Activated T-helper 17 cell treated with anti-CD3 and anti-CD28 coated beads, Interleukin-2, amount 50 U/mL, for 72 hours (primary cell): ENCODE data around the gene SMTNL2. TPM values are rescaled to one million over a fixed set of nuclear protein-coding genes. Genes with fewer than 3 reads are reported as not detected.
"Not testable (repeated sequence)": the region's sequence is repeated elsewhere in the genome, so short reads cannot be mapped to it uniquely, and the experiment has no call there.

ENCODE experiments used
- ATAC-seq: fragments of 150-1000 bp; cut with Tn5 transposase; replicated peaks from 2 replicates; pipeline ENCODE4 v1.10.0; 2021; ENCODE audit warnings: mild to moderate bottlenecking, moderate library complexity
- H3K27ac Mint-ChIP-seq: one replicate; pipeline ENCODE4 v1.8.0; 2022; ENCODE audit warnings: mixed read lengths
- H3K27me3 Mint-ChIP-seq: one replicate; pipeline ENCODE4 v1.8.0; 2022; ENCODE audit warnings: mixed read lengths
- H3K36me3 Mint-ChIP-seq: one replicate; pipeline ENCODE4 v1.8.0; 2022; ENCODE audit warnings: low read depth, mild to moderate bottlenecking, mixed read lengths
- H3K4me1 Mint-ChIP-seq: one replicate; pipeline ENCODE4 v1.8.0; 2022; ENCODE audit warnings: mixed read lengths
- H3K4me3 Mint-ChIP-seq: one replicate; pipeline ENCODE4 v1.8.0; 2022; ENCODE audit warnings: mild to moderate bottlenecking, mixed read lengths
- H3K9me3 Mint-ChIP-seq: one replicate; pipeline ENCODE4 v1.8.0; 2022; ENCODE audit warnings: mixed read lengths
- total RNA-seq, 2 donors: library from RNA; stranded (reverse); gene quantifications; one replicate each; pipeline ENCODE4 v1.2.3, GENCODE V29; 2022

SMTNL2 gene
- total RNA-seq, 2 donors from 2014 or later: not detected

GRCh38 chr17:4631836-4632580 lies 47.7 kb downstream of the SMTNL2 start:
- Mint-ChIP-seq H3K27me3 (peaks cover 31% of the 10 kb centered on the region), H3K4me3 (no peak overlapping the region), H3K27ac (no peak overlapping the region), H3K4me1 (peaks cover 9% of the 10 kb centered on the region), H3K36me3 (no peaks in the 10 kb centered on the region), H3K9me3 (no peaks in the 10 kb centered on the region)
- no peak for ATAC-seq

- Mint-ChIP-seq H3K36me3 (no peaks in the 10 kb centered on the region), H3K9me3 (no peaks in the 10 kb centered on the region), H3K4me3 (no peak overlapping the region), H3K4me1 (peaks cover 9% of the 10 kb centered on the region), H3K27ac (no peak overlapping the region), H3K27me3 (peaks cover 31% of the 10 kb centered on the region)
- no peak for ATAC-seq
Observed at GRCh38 chr17:4632581-4632920, 48.2 kb downstream of the SMTNL2 start.

GRCh38 chr17:4633643-4634042 lies 49.3 kb downstream of the SMTNL2 start:
- no peaks in the 10 kb centered on the region for H3K36me3 Mint-ChIP-seq
- peaks cover 35% of the 10 kb centered on the region for H3K27me3 Mint-ChIP-seq
- H3K4me3 Mint-ChIP-seq: no peak overlapping the region
- no peaks in the 10 kb centered on the region for H3K9me3 Mint-ChIP-seq
- H3K27ac Mint-ChIP-seq: no peak overlapping the region
- ATAC-seq: no peak
- peaks cover 9% of the 10 kb centered on the region for H3K4me1 Mint-ChIP-seq

GRCh38 chr17:4634976-4635375 lies 50.6 kb downstream of the SMTNL2 start:
- ATAC-seq: no peak
- Mint-ChIP-seq H3K27ac (no peak overlapping the region), H3K36me3 (no peaks in the 10 kb centered on the region), H3K4me1 (peaks cover 12% of the 10 kb centered on the region), H3K4me3 (no peak overlapping the region), H3K9me3 (no peaks in the 10 kb centered on the region), H3K27me3 (peaks cover 42% of the 10 kb centered on the region)

- H3K27me3 Mint-ChIP-seq: peaks cover 44% of the 10 kb centered on the region
- peaks cover 15% of the 10 kb centered on the region for H3K4me1 Mint-ChIP-seq
- peak; percentile 49 for ATAC-seq
- H3K9me3 Mint-ChIP-seq: no peaks in the 10 kb centered on the region
- no peak overlapping the region for H3K4me3 Mint-ChIP-seq
- H3K36me3 Mint-ChIP-seq: no peaks in the 10 kb centered on the region
- H3K27ac Mint-ChIP-seq: no peak overlapping the region
Observed at GRCh38 chr17:4635823-4636375, 51.6 kb downstream of the SMTNL2 start.

GRCh38 chr17:4636474-4637100 lies 52.3 kb downstream of the SMTNL2 start:
- Mint-ChIP-seq H3K36me3 (no peaks in the 10 kb centered on the region), H3K4me1 (peaks cover 16% of the 10 kb centered on the region), H3K4me3 (no peak overlapping the region), H3K9me3 (no peaks in the 10 kb centered on the region), H3K27ac (no peak overlapping the region), H3K27me3 (peaks cover 43% of the 10 kb centered on the region)
- no peak for ATAC-seq

- not testable (repeated sequence) for ATAC-seq, H3K9me3 Mint-ChIP-seq, H3K27ac Mint-ChIP-seq, H3K36me3 Mint-ChIP-seq
- H3K4me1 Mint-ChIP-seq: peaks cover 16% of the 10 kb centered on the region
- H3K27me3 Mint-ChIP-seq: peaks cover 56% of the 10 kb centered on the region
- H3K4me3 Mint-ChIP-seq: peak overlapping the region; percentile 29
Observed at GRCh38 chr17:4638766-4639165, 54.4 kb downstream of the SMTNL2 start.

- peak; percentile 44 for ATAC-seq
- not testable (repeated sequence) for H3K27ac Mint-ChIP-seq, H3K36me3 Mint-ChIP-seq, H3K9me3 Mint-ChIP-seq
- Mint-ChIP-seq H3K4me1 (peaks cover 16% of the 10 kb centered on the region), H3K27me3 (peaks cover 60% of the 10 kb centered on the region), H3K4me3 (peak overlapping the region; percentile 29)
Observed at GRCh38 chr17:4639301-4640059, 55.2 kb downstream of the SMTNL2 start.

- H3K36me3 Mint-ChIP-seq, H3K9me3 Mint-ChIP-seq, H3K27ac Mint-ChIP-seq: not testable (repeated sequence)
- ATAC-seq: peak; percentile 51
- peaks cover 16% of the 10 kb centered on the region for H3K4me1 Mint-ChIP-seq
- H3K4me3 Mint-ChIP-seq: peak overlapping the region; percentile 19
- H3K27me3 Mint-ChIP-seq: peaks cover 61% of the 10 kb centered on the region
Observed at GRCh38 chr17:4640569-4641188, 56.4 kb downstream of the SMTNL2 start.

GRCh38 chr17:4641297-4642195 lies 57.2 kb downstream of the SMTNL2 start, which contains the start of gene ALOX15:
ALOX15 (minus strand) TSS chr17:4641678; CDS start chr17:4641651, 27 bp downstream.
- Mint-ChIP-seq H3K4me1 (peaks cover 8% of the 10 kb centered on the region), H3K4me3 (peak within 1 kb of the TSS; percentile 19), H3K36me3 (no peaks in the 10 kb centered on the region), H3K27ac (no peak within 1 kb of the TSS), H3K9me3 (no peaks in the 10 kb centered on the region), H3K27me3 (peaks cover 56% of the 10 kb centered on the region)
- no peak for ATAC-seq

GRCh38 chr17:4642286-4642685 lies 58.0 kb downstream of the SMTNL2 start:
- Mint-ChIP-seq H3K27me3 (peaks cover 52% of the 10 kb centered on the region), H3K27ac (no peak overlapping the region), H3K4me1 (peaks cover 7% of the 10 kb centered on the region), H3K36me3 (no peaks in the 10 kb centered on the region), H3K4me3 (no peak overlapping the region), H3K9me3 (no peaks in the 10 kb centered on the region)
- ATAC-seq: no peak

- peaks cover 48% of the 10 kb centered on the region for H3K27me3 Mint-ChIP-seq
- H3K36me3 Mint-ChIP-seq: no peaks in the 10 kb centered on the region
- peaks cover 7% of the 10 kb centered on the region for H3K4me1 Mint-ChIP-seq
- H3K4me3 Mint-ChIP-seq: no peak overlapping the region
- no peaks in the 10 kb centered on the region for H3K9me3 Mint-ChIP-seq
- no peak for ATAC-seq
- H3K27ac Mint-ChIP-seq: no peak overlapping the region
Observed at GRCh38 chr17:4643676-4644075, 59.3 kb downstream of the SMTNL2 start.

- Mint-ChIP-seq H3K27me3 (peaks cover 46% of the 10 kb centered on the region), H3K4me3 (no peak overlapping the region), H3K4me1 (peaks cover 4% of the 10 kb centered on the region), H3K27ac (no peak overlapping the region), H3K9me3 (no peaks in the 10 kb centered on the region), H3K36me3 (no peaks in the 10 kb centered on the region)
- no peak for ATAC-seq
Observed at GRCh38 chr17:4645642-4646041, 61.3 kb downstream of the SMTNL2 start.
